HCT116 (cell line): ENCODE data around the gene ING3. TPM values are rescaled to one million over a fixed set of nuclear protein-coding genes. Genes with fewer than 3 reads are reported as not detected.

Experiments used
- ATAC-seq: fragments of 200-7000 bp; cut with Tn5 transposase; 2 replicates; pipeline ENCODE4 v1.9.1; 2020; ENCODE audit warnings: mild to moderate bottlenecking, moderate library complexity
- BruUV-seq: library from RNA; stranded (reverse); fragments of 400-500 nt; replicated peaks from 2 replicates; lab custom pipeline; 2021; lab: Mats Ljungman, UMichigan
- CTCF ChIA-PET: fragments of 300-600 bp; sonication (Branson Sonifier 250); formaldehyde crosslinking; loops from one replicate; lab custom pipeline; 2021; ENCODE audit warnings: antibody characterized with exemption; lab: Charles Lee
- POLR2A ChIA-PET: fragments of 300-600, 350-600 bp; sonication (Branson Sonifier 250); formaldehyde crosslinking; loops from one replicate; lab custom pipeline; 2021; ENCODE audit warnings: antibody characterized with exemption; lab: Charles Lee
- RAD21 ChIA-PET, 2 experiments: fragments of 300-600 bp; sonication (Branson Sonifier 250); formaldehyde crosslinking; loops; one replicate each; lab custom pipeline; 2023; ENCODE audit warnings: low total read pairs in 2 of 2; ENCODE audit not compliant: uncharacterized antibody in 2 of 2, unreplicated experiment in 2 of 2, low non-redundant PET in 1 of 2; lab: Charles Lee
- DNase-seq: peaks from one replicate; pipeline ENCODE4 v3.0.0-alpha.2; 2010; ENCODE audit warnings: low read depth, low spot score
- H2AFZ ChIP-seq: fragments of 200-600 bp; shearing (Covaris generic), sonication (generic); 2 replicates; pipeline ENCODE4 v1.6.1; 2017; ENCODE audit warnings: low read depth, mixed run types, mixed read lengths, antibody characterized with exemption, low read length; ENCODE audit not compliant: poor library complexity, severe bottlenecking
- H3K27ac ChIP-seq: 2 replicates; pipeline ENCODE4 v1.5.1; 2012; ENCODE audit warnings: low read depth, low read length
- H3K27me3 ChIP-seq: fragments of 200-600 bp; sonication (generic); 2 replicates; pipeline ENCODE4 v1.6.1; 2016; ENCODE audit warnings: mixed run types, low read length, mixed read lengths; ENCODE audit not compliant: insufficient read depth
- H3K36me3 ChIP-seq, 2 experiments: fragments of 200-500 bp in 1 of 2; fragments of 200-600 bp in 1 of 2; sonication (Bioruptor generic) in 1 of 2; sonication (generic) in 1 of 2; 2 replicates each; pipeline versions ENCODE4 v1.5.1 to v1.6.1; 2014 to 2016; ENCODE audit warnings: low read length in 2 of 2, inconsistent platforms in 1 of 2, mixed read lengths in 1 of 2, mixed run types in 1 of 2; ENCODE audit not compliant: insufficient read depth in 2 of 2, control insufficient read depth in 1 of 2
- H3K4me1 ChIP-seq, 2 experiments: fragments of 200-600 bp in 1 of 2; sonication (generic) in 1 of 2; 2 replicates each; pipeline versions ENCODE4 v1.5.1 to v1.6.1; 2012 to 2017; ENCODE audit warnings: low read length in 2 of 2, inconsistent platforms in 1 of 2, mild to moderate bottlenecking in 1 of 2, mixed read lengths in 1 of 2, mixed run types in 1 of 2, moderate library complexity in 1 of 2; ENCODE audit not compliant: insufficient read depth in 2 of 2, control insufficient read depth in 1 of 2
- H3K4me2 ChIP-seq: fragments of 200-600 bp; sonication (generic); 2 replicates; pipeline ENCODE4 v1.6.1; 2017; ENCODE audit warnings: mixed run types, low read length, mixed read lengths
- H3K4me3 ChIP-seq, 2 experiments: fragments of 200-600 bp in 1 of 2; sonication (generic) in 1 of 2; replicated peaks in 1 of 2; 2 replicates each; pipeline ENCODE4 v1.5.1; 2011 to 2016; ENCODE audit warnings: low read length in 2 of 2, control low read depth in 1 of 2, low read depth in 1 of 2, mild to moderate bottlenecking in 1 of 2, mixed read lengths in 1 of 2, mixed run types in 1 of 2
- H3K79me2 ChIP-seq: fragments of 200-600 bp; sonication (generic); 2 replicates; pipeline ENCODE4 v1.6.1; 2017; ENCODE audit warnings: mild to moderate bottlenecking, mixed run types, low read length, moderate library complexity, mixed read lengths; ENCODE audit not compliant: insufficient read depth
- H3K9ac ChIP-seq: fragments of 200-600 bp; sonication (generic); 2 replicates; pipeline ENCODE4 v1.6.1; 2016; ENCODE audit warnings: low read length, mixed read lengths
- H3K9me2 ChIP-seq: fragments of 200-600 bp; sonication (generic), shearing (Covaris generic); 2 replicates; pipeline ENCODE4 v1.6.1; 2017; ENCODE audit warnings: mixed run types, mild to moderate bottlenecking, moderate library complexity; ENCODE audit not compliant: insufficient read depth
- H3K9me3 ChIP-seq, 2 experiments: fragments of 200-500 bp in 1 of 2; fragments of 200-600 bp in 1 of 2; sonication (Bioruptor generic) in 1 of 2; sonication (generic) in 1 of 2; 2 replicates each; pipeline ENCODE4 v1.6.1; 2014 to 2017; ENCODE audit warnings: low read length in 2 of 2, mixed read lengths in 2 of 2, inconsistent platforms in 1 of 2, low read depth in 1 of 2, mild to moderate bottlenecking in 1 of 2, mixed run types in 1 of 2, moderate library complexity in 1 of 2; ENCODE audit not compliant: control insufficient read depth in 1 of 2, insufficient read depth in 1 of 2
- H4K20me1 ChIP-seq: fragments of 200-600 bp; sonication (generic), shearing (Covaris generic); 2 replicates; pipeline ENCODE4 v1.6.1; 2017; ENCODE audit warnings: mixed run types, mild to moderate bottlenecking, moderate library complexity; ENCODE audit not compliant: insufficient read depth
- CBX3 ChIP-seq: IDR thresholded peaks from 2 replicates; pipeline ENCODE4 v1.6.1; 2012; ENCODE audit warnings: low read depth
- CEBPB ChIP-seq: IDR thresholded peaks from 2 replicates; pipeline ENCODE4 v1.6.1; 2012; ENCODE audit warnings: low read depth
- EGR1 ChIP-seq: IDR thresholded peaks from 2 replicates; pipeline ENCODE4 v1.6.1; 2012; ENCODE audit warnings: low read depth
- ELF1 ChIP-seq: IDR thresholded peaks from 2 replicates; pipeline ENCODE4 v1.6.1; 2012; ENCODE audit warnings: low read depth, borderline replicate concordance
- EZH2 ChIP-seq: fragments of 200-600 bp; sonication (generic); IDR thresholded peaks from 2 replicates; pipeline ENCODE4 v1.6.1; 2017; ENCODE audit warnings: antibody characterized with exemption, mixed run types
- EZH2phosphoT487 ChIP-seq: fragments of 200-600 bp; IDR thresholded peaks from 2 replicates; pipeline ENCODE4 v1.6.1; 2018; ENCODE audit warnings: antibody characterized with exemption, borderline replicate concordance
- JUND ChIP-seq: IDR thresholded peaks from 2 replicates; pipeline ENCODE4 v1.6.1; 2012
- POLR2AphosphoS5 ChIP-seq: IDR thresholded peaks from 2 replicates; pipeline ENCODE4 v1.6.1; 2011; ENCODE audit warnings: mild to moderate bottlenecking, low read depth, low read length, moderate library complexity
- SIN3A ChIP-seq: IDR thresholded peaks from 2 replicates; pipeline ENCODE4 v1.6.1; 2012; ENCODE audit warnings: low read depth
- SP1 ChIP-seq: IDR thresholded peaks from 2 replicates; pipeline ENCODE4 v1.6.1; 2012; ENCODE audit warnings: low read depth
- SRF ChIP-seq: IDR thresholded peaks from 2 replicates; pipeline ENCODE4 v1.6.1; 2012; ENCODE audit warnings: low read depth
- TCF7L2 ChIP-seq: IDR thresholded peaks from 2 replicates; pipeline ENCODE4 v1.7.0; 2011; ENCODE audit warnings: borderline replicate concordance, inconsistent platforms; ENCODE audit not compliant: insufficient read depth, insufficient read length; ENCODE audit errors: extremely low read depth
- ZFX ChIP-seq: fragments of 450-650 bp; IDR thresholded peaks from 2 replicates; pipeline ENCODE4 v1.6.1; 2017
- intact Hi-C: fragments of 100-400 bp; cut with micrococcal nuclease; formaldehyde crosslinking; loops from 2 replicates; pipeline ENCODE4 v1.10.0; 2022
- total RNA-seq: library from RNA; stranded (reverse); gene quantifications from one replicate; pipeline ENCODE4 v1.2.1, GENCODE V29; 2021; ENCODE audit not compliant: unreplicated experiment
- TF ChIP-seq, protein P1 (sequence below): IDR thresholded peaks from 2 replicates; pipeline ENCODE4 v1.6.1; 2012
- TF ChIP-seq, protein P2 (sequence below): IDR thresholded peaks from 2 replicates; pipeline ENCODE4 v1.6.1; 2011; ENCODE audit warnings: mild to moderate bottlenecking, low read length, moderate library complexity; ENCODE audit not compliant: insufficient replicate concordance; ENCODE audit errors: extremely low read depth

Gene ING3
- total RNA-seq, 1 experiment from 2014 or later: 16.2 TPM

DNA sequence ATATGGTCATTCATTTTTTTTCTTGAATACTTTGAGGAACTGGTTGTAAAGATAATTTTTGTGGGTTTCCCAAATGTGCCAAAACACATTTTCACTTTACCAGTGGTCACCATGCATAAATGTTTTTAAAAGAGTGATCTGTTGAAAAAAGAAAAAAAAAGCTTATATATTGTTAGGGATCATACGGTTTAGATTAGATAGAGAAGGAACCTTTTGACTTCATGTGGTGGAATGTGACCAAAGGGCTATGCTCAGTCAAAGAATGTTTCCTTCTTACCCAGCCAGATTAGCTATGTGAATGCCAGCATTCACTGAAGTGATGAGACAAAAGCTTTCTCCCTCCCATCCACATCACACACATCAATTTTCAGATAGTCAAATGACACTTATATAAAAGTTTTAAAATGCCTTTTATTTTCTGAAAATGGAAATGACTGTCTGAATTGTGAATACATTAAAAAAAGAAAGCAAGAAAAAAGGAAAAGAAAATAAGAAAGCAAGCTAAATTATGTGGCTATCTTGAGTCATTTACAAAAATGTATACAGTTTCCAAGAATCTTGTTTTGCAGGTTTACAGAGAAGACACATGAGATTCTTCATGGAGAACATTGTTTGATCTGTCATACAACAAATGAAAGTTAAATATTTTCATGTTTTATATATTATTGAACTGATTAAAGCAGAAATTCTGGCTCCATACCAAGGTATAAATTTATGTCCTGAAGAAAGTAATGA, 29.4 kb downstream of the ING3 start (continued):
- no peak for TF ChIP-seq JUND
- TF ChIP-seq SRF: no peak
- TF ChIP-seq ELF1: no peak
- TF ChIP-seq TCF7L2: no peak
- TF ChIP-seq EZH2phosphoT487: no peak
- TF ChIP-seq CEBPB: no peak

DNA sequence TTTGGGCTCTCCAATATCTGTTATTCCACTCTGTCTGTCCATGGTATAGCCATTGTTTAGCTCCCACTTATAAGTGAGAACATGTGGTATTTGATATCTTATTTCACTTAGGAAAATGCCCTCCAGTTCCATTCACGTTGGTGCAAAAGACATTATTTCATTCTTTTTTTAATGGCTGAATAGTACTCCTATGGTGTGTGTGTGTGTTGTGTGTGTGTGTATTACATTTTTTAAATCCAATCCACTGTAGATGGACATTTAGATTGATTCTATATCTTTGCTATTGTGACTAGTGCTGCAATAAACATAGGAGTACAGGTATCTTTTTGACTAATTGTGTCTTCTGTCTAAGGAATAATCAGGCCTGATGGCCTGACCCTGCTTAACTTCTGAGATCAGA, 30.5 kb downstream of the ING3 start:
- H3K79me2 ChIP-seq: no peaks in the 10 kb centered on the region
- DNase-seq (no peak), ATAC-seq (no peak)
- ChIA-PET CTCF (no interaction called here), RAD21 (no interaction called here), POLR2A (no interaction called here)
- no peaks in the 10 kb centered on the region for H3K36me3 ChIP-seq
- H3K27ac ChIP-seq: no peak overlapping the region
- H3K9me3 ChIP-seq: no peaks in the 10 kb centered on the region
- no peaks in the 10 kb centered on the region for H3K9me2 ChIP-seq
- H3K9ac ChIP-seq: no peak overlapping the region
- no peak overlapping the region for H3K4me2 ChIP-seq
- intact Hi-C loops: loop anchor here (10.0 kb wide), 2 partner anchors 354 to 564 kb away; no protein-coding TSS in a partner anchor
- H4K20me1 ChIP-seq: no peaks in the 10 kb centered on the region
- no TSS peak for BruUV-seq
- H3K27me3 ChIP-seq: no peaks in the 10 kb centered on the region
- H2AFZ ChIP-seq: no peak overlapping the region
- TF ChIP-seq SIN3A (no peak), EZH2 (no peak), CEBPB (no peak), JUND (no peak), SP1 (no peak), EZH2phosphoT487 (no peak), POLR2AphosphoS5 (no peak), ZFX (no peak), CBX3 (no peak), EGR1 (no peak)
- TF ChIP-seq, protein P1, sequence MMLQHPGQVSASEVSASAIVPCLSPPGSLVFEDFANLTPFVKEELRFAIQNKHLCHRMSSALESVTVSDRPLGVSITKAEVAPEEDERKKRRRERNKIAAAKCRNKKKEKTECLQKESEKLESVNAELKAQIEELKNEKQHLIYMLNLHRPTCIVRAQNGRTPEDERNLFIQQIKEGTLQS: no peak
- TF ChIP-seq, protein P2, sequence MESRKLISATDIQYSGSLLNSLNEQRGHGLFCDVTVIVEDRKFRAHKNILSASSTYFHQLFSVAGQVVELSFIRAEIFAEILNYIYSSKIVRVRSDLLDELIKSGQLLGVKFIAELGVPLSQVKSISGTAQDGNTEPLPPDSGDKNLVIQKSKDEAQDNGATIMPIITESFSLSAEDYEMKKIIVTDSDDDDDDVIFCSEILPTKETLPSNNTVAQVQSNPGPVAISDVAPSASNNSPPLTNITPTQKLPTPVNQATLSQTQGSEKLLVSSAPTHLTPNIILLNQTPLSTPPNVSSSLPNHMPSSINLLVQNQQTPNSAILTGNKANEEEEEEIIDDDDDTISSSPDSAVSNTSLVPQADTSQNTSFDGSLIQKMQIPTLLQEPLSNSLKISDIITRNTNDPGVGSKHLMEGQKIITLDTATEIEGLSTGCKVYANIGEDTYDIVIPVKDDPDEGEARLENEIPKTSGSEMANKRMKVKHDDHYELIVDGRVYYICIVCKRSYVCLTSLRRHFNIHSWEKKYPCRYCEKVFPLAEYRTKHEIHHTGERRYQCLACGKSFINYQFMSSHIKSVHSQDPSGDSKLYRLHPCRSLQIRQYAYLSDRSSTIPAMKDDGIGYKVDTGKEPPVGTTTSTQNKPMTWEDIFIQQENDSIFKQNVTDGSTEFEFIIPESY: no peak
- TF ChIP-seq, all 23 proteins: peak for 0
- Histone ChIP-seq H3K4me3 (no peak overlapping the region), H3K4me1 (no peaks in the 10 kb centered on the region)
